ENCODE results near the gene DGKG. TPM values are rescaled to one million over a fixed set of nuclear protein-coding genes. Genes with fewer than 3 reads are reported as not detected.

Gene DGKG
- total RNA-seq, 3 donors from 2014 or later (not counting 1 experiment from before 2014, with no cell fraction given) = 0.25 to 1.6 (median 0.63) TPM

DNA sequence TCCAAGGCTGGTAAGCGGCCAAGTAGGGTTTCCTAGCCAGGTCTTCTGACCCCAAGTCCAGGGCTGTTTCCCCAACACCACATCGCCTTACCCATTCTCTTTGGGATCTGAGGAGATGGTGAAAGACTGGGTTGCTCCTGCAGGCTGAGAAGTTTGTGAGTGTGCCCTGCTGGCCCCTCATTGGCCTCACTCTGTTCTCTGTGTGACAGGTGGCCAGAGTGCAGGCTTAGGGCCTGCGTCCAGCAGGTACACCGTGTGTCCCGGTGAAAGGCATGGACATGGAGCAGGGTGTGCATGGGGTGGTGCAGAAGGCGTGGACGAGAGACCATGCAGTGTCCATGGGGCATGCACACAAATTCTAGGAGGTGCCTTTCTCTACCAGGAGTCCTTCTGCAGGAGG, 91.3 kb downstream of the DGKG start:
- no peaks in the 10 kb centered on the region for H3K9me3 ChIP-seq (ENCODE audit: control insufficient read depth, insufficient read depth, low read length)
- Mint-ChIP-seq H3K4me3 (no peak overlapping the region), H3K4me1 (no peaks in the 10 kb centered on the region), H3K27ac (no peak overlapping the region), H3K36me3 (no peaks in the 10 kb centered on the region), H3K9me3 (no peaks in the 10 kb centered on the region), H3K27me3 (ENCODE audit: low read depth in 2 of 2) (peaks cover 8 to 16% of the 10 kb centered on the region in 2 donors)
- no peak overlapping the region for H3K27ac ChIP-seq (ENCODE audit: low read length)
- no peak for DNase-seq
- WGBS (ENCODE audit: insufficient coverage) = 92% methylated on average over 7 of the region's 7 CpGs
- no peaks in the 10 kb centered on the region for H3K4me1 ChIP-seq (ENCODE audit: control insufficient read depth, insufficient read depth, low read length)
- no peaks in the 10 kb centered on the region for H3K36me3 ChIP-seq (ENCODE audit: control insufficient read depth, insufficient read depth, low read length)
- H3K27me3 ChIP-seq (ENCODE audit: control insufficient read depth, insufficient read depth, low read length) = no peaks in the 10 kb centered on the region
- H3K4me3 ChIP-seq (ENCODE audit: low read length) = no peak overlapping the region
- ATAC-seq = no peak
- intact Hi-C loops (cut with micrococcal nuclease) = no loop called here
- TF ChIP-seq, protein P1, sequence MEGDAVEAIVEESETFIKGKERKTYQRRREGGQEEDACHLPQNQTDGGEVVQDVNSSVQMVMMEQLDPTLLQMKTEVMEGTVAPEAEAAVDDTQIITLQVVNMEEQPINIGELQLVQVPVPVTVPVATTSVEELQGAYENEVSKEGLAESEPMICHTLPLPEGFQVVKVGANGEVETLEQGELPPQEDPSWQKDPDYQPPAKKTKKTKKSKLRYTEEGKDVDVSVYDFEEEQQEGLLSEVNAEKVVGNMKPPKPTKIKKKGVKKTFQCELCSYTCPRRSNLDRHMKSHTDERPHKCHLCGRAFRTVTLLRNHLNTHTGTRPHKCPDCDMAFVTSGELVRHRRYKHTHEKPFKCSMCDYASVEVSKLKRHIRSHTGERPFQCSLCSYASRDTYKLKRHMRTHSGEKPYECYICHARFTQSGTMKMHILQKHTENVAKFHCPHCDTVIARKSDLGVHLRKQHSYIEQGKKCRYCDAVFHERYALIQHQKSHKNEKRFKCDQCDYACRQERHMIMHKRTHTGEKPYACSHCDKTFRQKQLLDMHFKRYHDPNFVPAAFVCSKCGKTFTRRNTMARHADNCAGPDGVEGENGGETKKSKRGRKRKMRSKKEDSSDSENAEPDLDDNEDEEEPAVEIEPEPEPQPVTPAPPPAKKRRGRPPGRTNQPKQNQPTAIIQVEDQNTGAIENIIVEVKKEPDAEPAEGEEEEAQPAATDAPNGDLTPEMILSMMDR (IDR thresholded peaks at IDR 0.05) = no peak

DNA sequence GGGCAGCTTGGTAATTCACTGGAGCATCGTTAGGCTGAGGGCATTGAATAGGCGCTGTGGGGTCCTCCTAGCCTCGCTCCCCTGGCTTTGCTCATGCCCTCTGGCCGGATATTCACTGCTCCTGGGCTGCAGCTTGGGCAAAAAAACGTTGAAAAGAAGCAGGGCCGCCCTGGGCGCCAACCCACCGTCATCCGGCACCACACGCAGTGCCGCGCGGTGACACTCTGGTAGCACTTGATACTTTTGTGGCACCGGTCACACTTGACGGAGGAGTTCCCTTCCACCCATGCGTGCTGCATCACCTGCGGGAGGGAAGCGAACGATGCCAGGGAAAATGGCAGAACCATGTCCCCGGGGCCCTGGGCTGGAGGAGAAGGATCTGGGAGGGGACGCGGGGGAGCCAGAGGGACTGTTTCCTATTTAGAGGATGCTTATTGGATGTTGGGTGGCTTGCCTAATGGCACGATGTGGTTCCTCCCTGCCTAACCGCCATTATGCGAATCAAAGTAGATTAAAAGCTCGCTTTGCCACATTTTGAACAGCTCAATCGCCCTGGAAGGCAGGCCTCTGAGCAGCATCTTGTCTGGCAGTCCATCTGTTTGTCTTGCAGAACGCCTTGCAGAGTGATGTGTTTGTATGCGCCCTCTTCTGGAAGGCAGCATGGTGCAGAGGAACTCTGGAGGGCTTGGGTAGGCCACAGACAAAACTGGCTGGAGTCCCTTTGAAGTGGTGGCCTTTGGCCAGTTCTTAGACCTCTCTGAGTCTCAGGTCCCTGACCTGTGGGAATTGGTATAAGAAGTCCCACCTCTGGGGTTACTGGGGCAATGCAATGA, 93.2 kb downstream of the DGKG start:
- no peaks in the 10 kb centered on the region for H3K4me1 Mint-ChIP-seq
- peaks cover 6 to 16% of the 10 kb centered on the region in 2 donors for H3K27me3 Mint-ChIP-seq (ENCODE audit: low read depth in 2 of 2)
- H3K4me1 ChIP-seq (ENCODE audit: control insufficient read depth, insufficient read depth, low read length) = no peaks in the 10 kb centered on the region
- H3K4me3 Mint-ChIP-seq = no peak overlapping the region
- H3K4me3 ChIP-seq (ENCODE audit: low read length) = no peak overlapping the region
- H3K36me3 ChIP-seq (ENCODE audit: control insufficient read depth, insufficient read depth, low read length) = no peaks in the 10 kb centered on the region
- 93% methylated on average over 29 of the region's 29 CpGs for WGBS (ENCODE audit: insufficient coverage)
- no peaks in the 10 kb centered on the region for H3K9me3 ChIP-seq (ENCODE audit: control insufficient read depth, insufficient read depth, low read length)
- intact Hi-C loops (cut with micrococcal nuclease) = no loop called here
- H3K36me3 Mint-ChIP-seq = no peaks in the 10 kb centered on the region
- no peaks in the 10 kb centered on the region for H3K27me3 ChIP-seq (ENCODE audit: control insufficient read depth, insufficient read depth, low read length)
- ATAC-seq (no peak), DNase-seq (no peak)
- H3K27ac ChIP-seq (ENCODE audit: low read length) = no peak overlapping the region
- H3K9me3 Mint-ChIP-seq = no peaks in the 10 kb centered on the region
- TF ChIP-seq, protein P1 (IDR thresholded peaks at IDR 0.05) = no peak
- no peak overlapping the region for H3K27ac Mint-ChIP-seq

DNA sequence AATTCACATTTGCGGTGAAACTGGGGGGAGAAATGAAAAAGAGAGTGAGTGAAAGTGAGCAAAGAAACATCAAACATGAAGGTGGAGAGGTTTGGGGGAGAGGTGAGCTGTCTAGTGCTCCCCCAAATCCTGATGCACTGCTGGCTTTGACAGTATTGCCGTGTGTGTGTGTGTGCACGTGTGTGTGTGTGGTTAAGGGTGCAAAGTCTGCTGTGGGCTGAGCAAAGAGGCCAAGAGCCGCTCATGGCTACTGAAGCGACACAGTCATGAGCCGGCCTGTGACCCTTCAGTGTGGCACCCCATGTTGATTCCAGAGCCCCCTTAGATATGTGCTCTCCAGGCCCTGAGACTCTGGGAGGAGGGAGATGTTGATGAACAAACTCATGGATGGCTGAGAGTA, 94.3 kb downstream of the DGKG start:
- no peaks in the 10 kb centered on the region for H3K4me1 Mint-ChIP-seq
- ATAC-seq = no peak
- TF ChIP-seq, protein P1 (IDR thresholded peaks at IDR 0.05) = no peak
- H3K27ac Mint-ChIP-seq = no peak overlapping the region
- peaks cover 5 to 16% of the 10 kb centered on the region in 2 donors for H3K27me3 Mint-ChIP-seq (ENCODE audit: low read depth in 2 of 2)
- Histone ChIP-seq H3K27me3 (ENCODE audit: control insufficient read depth, insufficient read depth, low read length) (no peaks in the 10 kb centered on the region), H3K4me1 (ENCODE audit: control insufficient read depth, insufficient read depth, low read length) (no peaks in the 10 kb centered on the region), H3K27ac (ENCODE audit: low read length) (no peak overlapping the region), H3K9me3 (ENCODE audit: control insufficient read depth, insufficient read depth, low read length) (no peaks in the 10 kb centered on the region), H3K36me3 (ENCODE audit: control insufficient read depth, insufficient read depth, low read length) (no peaks in the 10 kb centered on the region), H3K4me3 (ENCODE audit: low read length) (no peak overlapping the region)
- H3K36me3 Mint-ChIP-seq = no peaks in the 10 kb centered on the region
- H3K9me3 Mint-ChIP-seq = no peaks in the 10 kb centered on the region
- intact Hi-C loops (cut with micrococcal nuclease) = no loop called here
- DNase-seq = no peak
- H3K4me3 Mint-ChIP-seq = no peak overlapping the region
- WGBS (ENCODE audit: insufficient coverage) = 87% methylated on average over 6 of the region's 6 CpGs
